ENCODE results near the gene NCAPD2. TPM values are rescaled to one million over a fixed set of nuclear protein-coding genes. Genes with fewer than 3 reads are reported as not detected.

The NCAPD2 gene, protein sequence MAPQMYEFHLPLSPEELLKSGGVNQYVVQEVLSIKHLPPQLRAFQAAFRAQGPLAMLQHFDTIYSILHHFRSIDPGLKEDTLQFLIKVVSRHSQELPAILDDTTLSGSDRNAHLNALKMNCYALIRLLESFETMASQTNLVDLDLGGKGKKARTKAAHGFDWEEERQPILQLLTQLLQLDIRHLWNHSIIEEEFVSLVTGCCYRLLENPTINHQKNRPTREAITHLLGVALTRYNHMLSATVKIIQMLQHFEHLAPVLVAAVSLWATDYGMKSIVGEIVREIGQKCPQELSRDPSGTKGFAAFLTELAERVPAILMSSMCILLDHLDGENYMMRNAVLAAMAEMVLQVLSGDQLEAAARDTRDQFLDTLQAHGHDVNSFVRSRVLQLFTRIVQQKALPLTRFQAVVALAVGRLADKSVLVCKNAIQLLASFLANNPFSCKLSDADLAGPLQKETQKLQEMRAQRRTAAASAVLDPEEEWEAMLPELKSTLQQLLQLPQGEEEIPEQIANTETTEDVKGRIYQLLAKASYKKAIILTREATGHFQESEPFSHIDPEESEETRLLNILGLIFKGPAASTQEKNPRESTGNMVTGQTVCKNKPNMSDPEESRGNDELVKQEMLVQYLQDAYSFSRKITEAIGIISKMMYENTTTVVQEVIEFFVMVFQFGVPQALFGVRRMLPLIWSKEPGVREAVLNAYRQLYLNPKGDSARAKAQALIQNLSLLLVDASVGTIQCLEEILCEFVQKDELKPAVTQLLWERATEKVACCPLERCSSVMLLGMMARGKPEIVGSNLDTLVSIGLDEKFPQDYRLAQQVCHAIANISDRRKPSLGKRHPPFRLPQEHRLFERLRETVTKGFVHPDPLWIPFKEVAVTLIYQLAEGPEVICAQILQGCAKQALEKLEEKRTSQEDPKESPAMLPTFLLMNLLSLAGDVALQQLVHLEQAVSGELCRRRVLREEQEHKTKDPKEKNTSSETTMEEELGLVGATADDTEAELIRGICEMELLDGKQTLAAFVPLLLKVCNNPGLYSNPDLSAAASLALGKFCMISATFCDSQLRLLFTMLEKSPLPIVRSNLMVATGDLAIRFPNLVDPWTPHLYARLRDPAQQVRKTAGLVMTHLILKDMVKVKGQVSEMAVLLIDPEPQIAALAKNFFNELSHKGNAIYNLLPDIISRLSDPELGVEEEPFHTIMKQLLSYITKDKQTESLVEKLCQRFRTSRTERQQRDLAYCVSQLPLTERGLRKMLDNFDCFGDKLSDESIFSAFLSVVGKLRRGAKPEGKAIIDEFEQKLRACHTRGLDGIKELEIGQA (N-terminal part only)
- polyA plus RNA-seq (ENCODE audit: insufficient read length): 36.9 TPM

DNA sequence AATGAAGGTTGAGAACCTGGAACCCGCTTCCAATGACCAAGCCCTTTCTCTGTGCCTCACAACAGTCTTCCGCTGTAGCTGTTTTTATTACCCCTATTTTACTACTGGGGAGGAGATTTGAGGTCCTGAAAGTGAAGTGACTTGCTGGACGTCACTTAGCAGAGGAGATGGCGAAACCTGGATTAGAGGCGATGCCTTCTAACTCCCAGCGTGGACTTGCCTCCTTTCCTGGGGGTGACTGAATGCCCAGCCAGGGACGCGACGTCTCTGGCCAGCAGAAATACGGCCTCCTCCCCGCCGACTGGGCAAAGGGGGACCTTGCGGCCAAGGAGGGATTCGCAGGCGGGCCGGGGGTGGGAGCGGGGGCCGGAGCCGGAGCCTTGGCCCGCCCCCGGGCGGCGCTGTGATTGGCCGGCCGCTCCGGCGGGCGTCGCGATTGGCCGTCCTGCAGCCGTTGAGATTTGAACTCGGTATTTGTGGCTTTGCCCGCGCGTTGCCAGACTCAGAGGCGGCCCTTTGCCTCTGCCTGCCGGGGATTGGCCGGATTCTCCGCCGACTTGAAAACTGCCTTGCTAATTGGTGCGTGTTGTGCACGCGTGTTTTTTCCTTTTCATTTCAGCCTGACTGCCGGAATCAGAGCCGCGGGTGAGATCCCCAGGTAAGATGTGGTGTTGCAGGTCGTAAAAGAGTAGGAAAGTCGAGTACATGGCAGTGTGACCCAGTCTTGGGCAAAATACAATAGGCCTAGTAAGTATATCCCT lies at the start of gene NCAPD2:
NCAPD2 (plus strand) TSS at position 606 of the 761 bp plus-strand sequence. CDS start 997 bp downstream, outside the sequence.
- DNase-seq: peak; percentile 94

DNA sequence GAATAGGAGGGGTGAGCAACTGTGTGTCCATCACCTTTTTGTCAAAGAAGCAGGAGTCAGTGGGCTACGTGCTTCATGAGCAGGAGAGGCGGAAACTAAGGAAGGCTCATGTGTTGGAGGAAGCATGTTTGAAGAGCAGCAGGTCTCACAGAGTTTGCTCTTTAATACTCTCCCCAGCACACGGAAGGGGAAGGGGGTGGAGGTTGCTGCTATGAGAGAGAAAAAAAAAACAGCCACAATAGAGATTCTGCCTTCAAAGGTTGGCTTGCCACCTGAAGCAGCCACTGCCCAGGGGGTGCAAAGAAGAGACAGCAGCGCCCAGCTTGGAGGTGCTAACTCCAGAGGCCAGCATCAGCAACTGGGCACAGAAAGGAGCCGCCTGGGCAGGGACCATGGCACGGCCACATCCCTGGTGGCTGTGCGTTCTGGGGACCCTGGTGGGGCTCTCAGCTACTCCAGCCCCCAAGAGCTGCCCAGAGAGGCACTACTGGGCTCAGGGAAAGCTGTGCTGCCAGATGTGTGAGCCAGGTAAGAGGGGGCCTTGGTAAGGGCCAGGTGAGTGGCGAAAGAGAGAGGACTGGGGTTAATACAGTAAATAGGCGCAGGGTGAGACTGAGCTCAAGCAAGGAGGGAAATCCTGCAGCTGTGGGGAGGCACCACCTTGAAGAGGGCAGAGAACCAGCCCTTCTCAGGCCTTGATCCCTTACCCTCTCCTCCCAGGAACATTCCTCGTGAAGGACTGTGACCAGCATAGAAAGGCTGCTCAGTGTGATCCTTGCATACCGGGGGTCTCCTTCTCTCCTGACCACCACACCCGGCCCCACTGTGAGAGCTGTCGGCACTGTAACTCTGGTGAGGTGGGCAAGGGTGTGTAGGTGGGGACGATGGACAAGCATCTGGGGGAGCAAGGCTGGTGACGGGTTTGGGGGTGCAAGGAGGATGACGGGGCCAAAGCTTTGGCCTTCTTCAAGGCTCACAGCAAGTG lies 48.9 kb upstream of the NCAPD2 start, which contains the start of gene CD27:
CD27 (plus strand) TSS at position 252 of the 985 bp plus-strand sequence; CDS start at position 393, 141 bp downstream.
- DNase-seq: no peak

DNA sequence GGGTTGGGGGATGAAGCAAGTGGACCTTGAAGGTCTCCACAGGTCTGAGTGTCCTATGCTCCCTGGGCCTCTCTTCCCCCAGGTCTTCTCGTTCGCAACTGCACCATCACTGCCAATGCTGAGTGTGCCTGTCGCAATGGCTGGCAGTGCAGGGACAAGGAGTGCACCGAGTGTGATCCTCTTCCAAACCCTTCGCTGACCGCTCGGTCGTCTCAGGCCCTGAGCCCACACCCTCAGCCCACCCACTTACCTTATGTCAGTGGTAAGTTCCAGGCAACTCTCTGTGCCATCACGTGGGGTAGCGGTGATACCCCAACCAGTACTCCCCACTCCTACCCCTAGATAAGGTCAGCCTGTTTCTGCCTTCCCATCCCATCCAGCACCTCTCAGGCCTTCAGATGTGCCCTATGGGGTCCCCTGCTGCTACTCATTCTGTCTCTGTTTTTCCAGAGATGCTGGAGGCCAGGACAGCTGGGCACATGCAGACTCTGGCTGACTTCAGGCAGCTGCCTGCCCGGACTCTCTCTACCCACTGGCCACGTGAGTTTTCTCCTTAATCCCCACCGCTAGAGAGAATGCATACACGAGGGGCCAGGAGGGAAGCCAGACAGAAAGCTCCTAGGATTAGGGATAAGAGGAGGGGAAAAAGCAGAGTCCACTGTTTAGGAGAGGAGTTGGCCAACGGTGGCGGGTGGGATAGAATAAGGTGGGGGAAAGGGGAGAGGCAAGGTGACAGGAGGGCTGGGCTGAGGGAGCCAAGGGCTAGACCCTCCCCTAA lies 43.6 kb upstream of the NCAPD2 start:
- no peak for DNase-seq

DNA sequence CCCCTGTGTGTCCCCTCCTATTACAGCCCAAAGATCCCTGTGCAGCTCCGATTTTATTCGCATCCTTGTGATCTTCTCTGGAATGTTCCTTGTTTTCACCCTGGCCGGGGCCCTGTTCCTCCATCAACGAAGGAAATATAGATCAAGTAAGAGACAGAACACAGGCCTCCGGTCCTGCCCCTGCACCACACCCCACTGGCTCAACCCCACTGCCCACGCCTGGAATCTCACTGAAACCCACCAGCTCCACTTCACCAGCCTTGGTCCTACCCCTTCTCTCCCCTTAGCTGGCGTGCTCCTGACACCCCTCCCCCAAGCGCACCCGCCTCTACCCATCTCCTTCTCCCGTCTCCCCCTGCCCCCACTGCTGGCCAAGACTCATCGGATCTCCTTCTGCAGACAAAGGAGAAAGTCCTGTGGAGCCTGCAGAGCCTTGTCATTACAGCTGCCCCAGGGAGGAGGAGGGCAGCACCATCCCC lies 43.0 kb upstream of the NCAPD2 start:
- no peak for DNase-seq

DNA sequence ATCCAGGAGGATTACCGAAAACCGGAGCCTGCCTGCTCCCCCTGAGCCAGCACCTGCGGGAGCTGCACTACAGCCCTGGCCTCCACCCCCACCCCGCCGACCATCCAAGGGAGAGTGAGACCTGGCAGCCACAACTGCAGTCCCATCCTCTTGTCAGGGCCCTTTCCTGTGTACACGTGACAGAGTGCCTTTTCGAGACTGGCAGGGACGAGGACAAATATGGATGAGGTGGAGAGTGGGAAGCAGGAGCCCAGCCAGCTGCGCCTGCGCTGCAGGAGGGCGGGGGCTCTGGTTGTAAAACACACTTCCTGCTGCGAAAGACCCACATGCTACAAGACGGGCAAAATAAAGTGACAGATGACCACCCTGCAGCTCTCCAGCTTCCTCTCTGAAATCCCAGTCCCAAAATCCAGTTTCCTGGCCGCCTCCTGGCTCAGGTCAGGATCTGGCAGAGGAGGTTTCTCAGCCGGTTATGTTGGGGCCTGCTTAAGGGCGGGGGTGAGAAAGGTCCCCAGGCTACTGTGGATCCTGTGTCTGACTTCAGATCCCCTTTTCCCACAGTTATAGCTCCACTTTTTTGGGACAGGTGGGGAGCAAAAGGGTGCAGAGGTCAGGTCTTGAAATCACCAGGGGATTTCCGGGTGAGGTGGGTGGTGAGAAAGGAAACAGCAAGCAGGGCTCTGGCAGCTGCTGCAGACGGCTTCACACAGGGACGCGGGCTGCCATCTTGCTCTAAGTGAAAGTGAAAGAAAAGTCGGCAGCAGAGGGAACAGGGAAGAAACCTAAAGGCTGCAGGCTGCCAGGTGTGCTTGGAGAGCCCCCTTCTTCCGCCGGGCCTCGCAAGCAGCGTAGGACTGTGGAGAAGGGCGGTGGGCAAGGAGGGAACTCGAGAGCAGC lies 42.3 kb upstream of the NCAPD2 start, which contains the start of gene TAPBPL:
TAPBPL (plus strand) TSS at position 695 of the 897 bp plus-strand sequence. CDS start 207 bp downstream, outside the sequence.
- peak; percentile 91 for DNase-seq

DNA sequence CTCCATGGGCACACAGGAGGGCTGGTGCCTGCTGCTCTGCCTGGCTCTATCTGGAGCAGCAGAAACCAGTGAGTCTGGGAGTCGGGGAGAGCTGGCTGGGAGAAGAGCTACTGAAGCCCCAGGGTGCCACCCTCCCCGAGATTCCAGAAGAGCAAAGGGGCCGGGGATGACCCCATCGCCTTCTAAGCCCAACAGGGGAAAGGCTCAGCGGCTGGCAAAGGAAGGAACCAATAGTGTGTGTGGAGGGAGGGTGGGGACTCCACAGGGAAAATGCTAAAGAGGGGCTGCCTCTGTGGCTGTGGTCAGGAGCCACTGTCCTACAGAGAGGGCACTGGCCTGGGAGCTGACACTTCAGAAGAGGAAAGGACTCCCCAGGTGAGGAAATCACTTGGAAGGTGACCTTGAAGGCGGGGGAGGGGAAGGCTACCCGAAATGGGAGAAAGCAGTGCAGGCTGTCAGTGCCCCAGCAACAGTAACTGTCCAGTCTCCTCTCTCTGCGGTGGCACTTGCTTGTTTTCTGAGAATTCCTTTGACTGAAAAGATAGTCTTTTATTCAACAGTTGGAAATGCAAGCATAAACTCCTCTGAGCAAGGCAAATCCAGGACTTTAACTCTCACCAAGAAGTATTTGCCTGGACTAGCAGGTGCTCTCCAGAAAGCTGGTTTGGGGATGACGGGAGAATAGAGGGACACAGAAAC lies 41.5 kb upstream of the NCAPD2 start:
- DNase-seq: peak; percentile 51

DNA sequence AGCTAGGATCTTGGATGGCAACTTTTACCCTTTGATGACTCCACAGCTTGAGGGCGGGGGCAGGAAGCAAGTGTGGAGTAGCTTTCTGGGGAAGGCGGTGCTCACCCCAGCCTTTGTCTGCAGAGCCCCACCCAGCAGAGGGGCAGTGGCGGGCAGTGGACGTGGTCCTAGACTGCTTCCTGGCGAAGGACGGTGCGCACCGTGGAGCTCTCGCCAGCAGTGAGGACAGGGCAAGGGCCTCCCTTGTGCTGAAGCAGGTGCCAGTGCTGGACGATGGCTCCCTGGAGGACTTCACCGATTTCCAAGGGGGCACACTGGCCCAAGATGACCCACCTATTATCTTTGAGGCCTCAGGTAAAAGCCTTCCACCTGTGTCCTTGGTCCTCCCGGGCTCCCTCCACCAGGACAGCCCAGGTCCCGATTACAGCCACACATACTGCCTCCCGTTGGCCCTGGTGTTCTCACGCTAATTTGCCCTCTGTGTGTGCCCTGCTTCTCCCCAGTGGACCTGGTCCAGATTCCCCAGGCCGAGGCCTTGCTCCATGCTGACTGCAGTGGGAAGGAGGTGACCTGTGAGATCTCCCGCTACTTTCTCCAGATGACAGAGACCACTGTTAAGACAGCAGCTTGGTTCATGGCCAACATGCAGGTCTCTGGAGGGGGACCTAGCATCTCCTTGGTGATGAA lies 40.8 kb upstream of the NCAPD2 start:
- DNase-seq: no peak

DNA sequence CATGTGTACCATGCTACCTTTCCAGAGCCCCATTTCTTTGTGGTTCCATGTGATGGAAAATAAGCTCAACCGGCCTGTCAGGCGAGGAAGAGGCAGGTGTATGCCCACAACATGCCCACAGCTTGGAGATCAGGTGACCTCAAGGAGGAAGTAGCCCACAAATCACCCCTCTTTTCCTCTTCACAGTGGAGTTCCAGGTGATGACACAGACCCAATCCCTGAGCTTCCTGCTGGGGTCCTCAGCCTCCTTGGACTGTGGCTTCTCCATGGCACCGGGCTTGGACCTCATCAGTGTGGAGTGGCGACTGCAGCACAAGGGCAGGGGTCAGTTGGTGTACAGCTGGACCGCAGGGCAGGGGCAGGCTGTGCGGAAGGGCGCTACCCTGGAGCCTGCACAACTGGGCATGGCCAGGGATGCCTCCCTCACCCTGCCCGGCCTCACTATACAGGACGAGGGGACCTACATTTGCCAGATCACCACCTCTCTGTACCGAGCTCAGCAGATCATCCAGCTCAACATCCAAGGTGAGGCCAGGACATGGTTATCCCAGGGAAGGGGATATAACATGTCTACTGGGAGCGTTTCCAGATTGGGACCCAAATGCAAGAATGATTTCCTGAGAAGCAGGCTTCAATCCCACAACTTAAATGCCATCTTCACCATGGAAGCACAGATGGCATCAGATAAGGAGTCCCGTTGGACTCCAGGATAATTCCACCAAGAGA lies 36.5 kb upstream of the NCAPD2 start:
- DNase-seq: no peak

DNA sequence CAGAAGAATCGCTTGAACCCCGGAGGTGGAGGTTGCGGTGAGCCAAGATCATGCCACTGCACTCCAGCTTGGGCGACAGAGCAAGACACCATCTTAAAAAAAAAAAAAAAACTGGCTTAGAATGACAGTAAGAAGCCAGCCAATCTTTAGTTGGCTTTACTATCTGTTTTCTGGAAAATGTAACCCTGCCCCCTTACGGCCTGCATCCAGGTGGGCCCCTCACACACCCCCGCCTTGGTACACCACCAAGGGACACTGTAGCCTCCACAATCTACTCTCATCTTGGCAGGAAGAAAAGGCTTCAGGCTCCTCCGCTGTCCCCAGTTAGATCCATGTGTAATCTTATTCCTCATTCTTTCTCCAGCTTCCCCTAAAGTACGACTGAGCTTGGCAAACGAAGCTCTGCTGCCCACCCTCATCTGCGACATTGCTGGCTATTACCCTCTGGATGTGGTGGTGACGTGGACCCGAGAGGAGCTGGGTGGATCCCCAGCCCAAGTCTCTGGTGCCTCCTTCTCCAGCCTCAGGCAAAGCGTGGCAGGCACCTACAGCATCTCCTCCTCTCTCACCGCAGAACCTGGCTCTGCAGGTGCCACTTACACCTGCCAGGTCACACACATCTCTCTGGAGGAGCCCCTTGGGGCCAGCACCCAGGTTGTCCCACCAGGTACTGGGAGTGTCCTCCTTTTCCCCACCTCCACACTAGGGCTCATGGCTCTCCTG lies 35.5 kb upstream of the NCAPD2 start:
- DNase-seq: no peak

DNA sequence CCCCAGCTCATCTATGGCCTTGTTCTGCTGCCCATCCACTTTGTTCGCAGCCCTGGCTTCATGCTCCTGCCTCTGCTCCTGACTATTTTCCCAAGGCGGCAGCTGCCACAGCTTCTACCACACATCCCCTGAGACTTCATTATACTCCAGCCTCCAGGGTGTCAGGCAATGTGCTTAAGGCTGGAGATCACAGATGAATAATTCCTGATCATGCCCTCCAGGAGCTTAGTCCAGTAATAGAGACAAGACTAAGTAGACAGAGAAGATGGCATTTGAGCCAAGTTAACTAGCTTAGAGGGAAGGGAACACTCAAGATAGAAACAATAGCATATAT lies 34.9 kb upstream of the NCAPD2 start:
- DNase-seq: no peak

DNA sequence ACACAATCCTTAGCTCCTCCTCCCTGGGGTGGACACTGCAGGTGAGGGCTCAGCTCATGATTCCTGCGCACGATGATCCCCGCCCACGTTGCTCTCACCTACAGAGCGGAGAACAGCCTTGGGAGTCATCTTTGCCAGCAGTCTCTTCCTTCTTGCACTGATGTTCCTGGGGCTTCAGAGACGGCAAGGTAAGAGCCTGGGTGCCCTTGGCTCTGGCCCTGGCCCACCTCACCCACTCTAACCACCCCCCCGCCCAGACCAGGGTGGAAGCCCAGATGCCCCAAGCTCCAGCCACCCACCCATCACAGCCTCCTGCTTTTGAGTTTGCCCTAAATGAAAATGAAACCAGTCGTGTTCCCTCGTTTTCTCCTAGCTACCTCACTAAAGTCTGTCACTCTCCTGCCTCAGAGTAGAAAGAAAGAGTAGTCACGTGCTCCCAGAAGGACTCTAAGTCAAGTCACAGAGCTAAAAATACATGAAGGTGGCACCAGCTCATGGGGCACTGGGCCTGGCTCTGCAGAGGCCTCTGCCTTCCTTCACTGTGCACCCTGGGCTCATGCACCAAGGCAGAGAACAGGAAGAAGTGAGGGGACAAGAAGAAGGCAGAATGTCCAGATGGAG lies 33.0 kb upstream of the NCAPD2 start:
- DNase-seq: no peak

DNA sequence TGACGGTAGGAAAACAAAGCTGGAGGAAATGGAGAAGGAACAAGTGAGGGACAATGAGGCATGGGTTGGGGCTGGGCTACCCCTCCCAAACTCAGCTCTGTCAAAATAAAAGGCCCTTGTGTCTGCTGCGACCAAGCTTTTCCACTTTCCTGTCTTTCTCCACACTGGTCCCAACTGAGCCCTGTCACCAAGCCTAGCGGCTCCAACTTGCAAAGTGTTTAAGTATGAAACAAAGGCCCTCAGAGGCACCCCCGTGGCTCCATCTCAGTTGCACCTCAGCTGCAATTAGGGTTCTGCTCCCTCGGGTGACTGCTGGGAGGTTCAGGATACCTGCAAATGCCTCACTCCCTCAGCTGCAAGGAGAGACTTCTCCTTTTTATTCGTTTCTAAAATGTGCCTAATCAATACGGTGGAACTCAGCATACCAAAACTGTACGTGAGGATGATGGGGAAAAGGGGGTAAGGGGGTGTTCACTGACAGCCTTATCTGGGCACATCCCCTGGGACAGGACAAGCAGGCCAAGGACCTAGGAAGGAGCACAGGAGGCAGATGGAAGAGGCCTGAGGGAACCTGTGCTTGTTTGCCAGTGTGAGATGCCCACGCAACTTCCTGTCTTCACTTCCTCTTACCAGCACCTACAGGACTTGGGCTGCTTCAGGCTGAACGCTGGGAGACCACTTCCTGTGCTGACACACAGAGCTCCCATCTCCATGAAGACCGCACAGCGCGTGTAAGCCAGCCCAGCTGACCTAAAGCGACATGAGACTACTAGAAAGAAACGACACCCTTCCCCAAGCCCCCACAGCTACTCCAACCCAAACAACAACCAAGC lies 32.3 kb upstream of the NCAPD2 start:
- DNase-seq: no peak

DNA sequence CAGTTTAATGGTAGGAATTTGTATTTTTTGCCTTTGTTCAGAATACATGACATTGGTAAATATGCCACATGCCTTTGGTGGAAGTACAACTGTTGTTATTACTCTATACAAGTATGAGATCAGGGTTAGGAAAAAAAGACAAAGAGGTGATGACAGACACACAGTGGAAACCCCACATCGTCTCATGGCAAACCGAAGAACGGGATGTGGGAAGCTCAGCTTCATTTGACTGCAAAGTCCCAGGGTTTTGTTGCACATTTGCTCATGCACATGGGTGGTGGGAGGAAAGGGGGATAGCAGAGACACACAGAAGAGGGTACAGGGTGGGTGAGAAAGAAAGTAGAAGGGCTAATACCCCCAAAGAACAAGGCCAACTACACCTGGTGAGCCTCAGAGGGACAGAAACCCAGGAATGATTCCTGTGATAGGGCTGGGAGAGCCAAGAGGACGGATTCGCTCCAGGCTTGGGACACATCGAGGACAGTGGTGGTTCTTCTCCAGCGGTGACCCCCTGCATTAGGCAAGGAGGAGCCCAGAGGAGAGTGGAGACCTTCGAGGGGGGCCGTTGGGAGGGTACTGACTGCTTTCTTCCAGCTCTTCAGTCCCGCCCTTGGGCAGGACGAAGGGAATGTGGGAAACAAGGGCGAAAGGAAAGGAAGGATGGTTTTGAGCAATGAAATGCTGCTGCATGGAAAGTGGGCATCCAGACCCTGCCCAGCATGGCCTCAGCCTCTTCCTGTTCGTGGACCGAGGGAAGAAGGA lies 31.5 kb upstream of the NCAPD2 start:
- DNase-seq: no peak

Data from hindlimb muscle (tissue), 1 donor.